ENCODE data around the gene NFIB. TPM values are rescaled to one million over a fixed set of nuclear protein-coding genes. Genes with fewer than 3 reads are reported as not detected.

Gene NFIB
- total RNA-seq, 1 experiment from 2014 or later = 14.3 TPM

GRCh38 chr9:14243514-14244042 is 70.4 kb downstream of the NFIB start:
- Histone ChIP-seq H3K79me1 (ENCODE audit: insufficient read depth, low read depth, low read length, poor library complexity, severe bottlenecking) (no peaks in the 10 kb centered on the region), H3K9ac (ENCODE audit: extremely low read depth, insufficient read length, low read length) (no peak overlapping the region), H3K23me2 (ENCODE audit: insufficient read length, low read depth, low read length, poor library complexity, severe bottlenecking) (no peaks in the 10 kb centered on the region), H3K4me1 (ENCODE audit: insufficient read depth, low read length) (peaks cover 8% of the 10 kb centered on the region; the same call in 1 of the 2 replicates), H4K8ac (replicated peaks; ENCODE audit: insufficient read length, low read depth, low read length) (no peak overlapping the region), H3K4me2 (ENCODE audit: insufficient read depth, insufficient read length, low read length) (no peak overlapping the region), H2AK5ac (ENCODE audit: insufficient read length, low read length) (no peak overlapping the region), H3K9me3 (ENCODE audit: control insufficient read depth, low read depth, low read length) (no peaks in the 10 kb centered on the region), H4K91ac (ENCODE audit: insufficient read length, low read depth, low read length) (no peak overlapping the region), H4K5ac (ENCODE audit: insufficient read length, low read depth, low read length) (no peak overlapping the region), H3K79me2 (ENCODE audit: insufficient read depth, low read length) (no peaks in the 10 kb centered on the region), H3K27me3 (ENCODE audit: insufficient read depth, low read length) (no peaks in the 10 kb centered on the region), H3K18ac (ENCODE audit: insufficient read length, low read depth, low read length) (no peak overlapping the region), H2AFZ (ENCODE audit: low read length) (no peak overlapping the region), H4K20me1 (ENCODE audit: control insufficient read depth, insufficient read depth, insufficient read length) (no peaks in the 10 kb centered on the region), H3K14ac (ENCODE audit: insufficient read depth, low read length) (no peak overlapping the region), H2BK5ac (ENCODE audit: insufficient read length, low read length) (no peak overlapping the region), H3K27ac (ENCODE audit: insufficient read length, low read depth, low read length) (no peak overlapping the region), H2BK15ac (ENCODE audit: low read depth, low read length) (no peak overlapping the region), H2BK120ac (ENCODE audit: low read depth, low read length, poor library complexity, severe bottlenecking) (no peak overlapping the region), H3K4ac (ENCODE audit: low read depth, low read length) (no peak overlapping the region), H3K56ac (ENCODE audit: insufficient read length, low read depth, low read length) (no peak overlapping the region), H3K23ac (ENCODE audit: insufficient read length, low read depth, low read length) (no peak overlapping the region), H3T11ph (ENCODE audit: low read length) (no peak overlapping the region), H2BK12ac (ENCODE audit: insufficient read length, low read depth, low read length) (no peak overlapping the region), H2BK20ac (ENCODE audit: low read depth, low read length, poor library complexity, severe bottlenecking) (no peak overlapping the region)
- Mint-ChIP-seq H3K27me3 (ENCODE audit: low read depth) (no peaks in the 10 kb centered on the region), H3K9me3 (no peaks in the 10 kb centered on the region), H3K27ac (peak overlapping the region in 1 of 3 experiments; percentile 20; a peak in 1 of 7 replicates), H3K4me3 (no peak overlapping the region), H3K4me1 (peaks cover 21 to 43% of the 10 kb centered on the region in 2 experiments), H3K36me3 (ENCODE audit: insufficient read depth in 1 of 3, low read depth in 3 of 3) (no peaks in the 10 kb centered on the region)
- WGBS (ENCODE audit: extremely low coverage, insufficient read length, low lambda C conversion rate) = no CpG with 5 or more reads among the region's 5 CpGs
- DNase-seq = no peak
- no peak for TF ChIP-seq CTCF (conservative IDR thresholded peaks at IDR 0.05)

Data from H9 (cell line).